Measurements from ENCODE around the gene EYA4.

Gene EYA4

DNA sequence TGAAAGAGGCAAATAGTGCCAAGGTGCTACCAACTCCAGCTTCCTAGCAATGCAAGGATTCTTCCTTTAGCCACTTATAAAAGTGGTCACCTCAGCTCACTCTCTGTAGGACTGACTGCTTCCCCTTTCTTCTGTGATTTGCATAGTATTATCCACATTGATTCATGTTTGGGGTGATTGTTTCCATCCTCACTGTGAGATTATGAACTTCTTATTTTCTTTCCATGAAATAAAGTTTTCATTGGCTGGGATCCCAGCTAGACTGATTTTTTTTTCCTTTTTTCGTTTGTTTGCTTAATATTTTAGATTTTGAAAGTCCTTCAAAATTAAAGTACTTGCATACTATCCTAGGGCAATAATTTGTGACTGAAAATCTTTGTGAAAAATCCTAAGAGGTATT lies 50.5 kb downstream of the EYA4 start:
- DNase-seq (ENCODE audit: low read depth) = no peak

GRCh38 chr6:133297657-133298056 lies 56.5 kb downstream of the EYA4 start:
- no peak for DNase-seq (ENCODE audit: low read depth)

- no peak for DNase-seq (ENCODE audit: low read depth)
These were observed 57.2 kb downstream of the EYA4 start for GRCh38 chr6:133298335-133298734.

DNA sequence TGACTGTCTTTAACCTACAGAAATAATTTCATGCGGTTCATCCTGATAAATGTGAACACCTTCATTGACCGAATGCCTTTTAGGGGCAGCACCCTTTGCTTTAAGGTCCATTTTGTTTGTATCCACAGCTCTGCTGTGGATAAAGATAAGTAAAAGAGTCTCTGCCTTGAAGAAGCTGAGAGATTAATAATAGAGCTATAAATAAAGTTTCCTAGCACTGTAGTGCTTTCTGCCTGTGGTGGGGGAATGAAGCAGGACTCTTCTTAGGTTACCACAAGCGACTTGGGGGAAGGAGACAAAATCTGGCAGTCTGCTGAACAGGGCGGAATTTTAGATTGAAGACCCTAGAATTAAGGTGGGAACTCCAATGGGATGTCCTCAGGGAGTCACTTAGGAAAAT lies 57.6 kb downstream of the EYA4 start:
- DNase-seq (ENCODE audit: low read depth) = no peak

DNA sequence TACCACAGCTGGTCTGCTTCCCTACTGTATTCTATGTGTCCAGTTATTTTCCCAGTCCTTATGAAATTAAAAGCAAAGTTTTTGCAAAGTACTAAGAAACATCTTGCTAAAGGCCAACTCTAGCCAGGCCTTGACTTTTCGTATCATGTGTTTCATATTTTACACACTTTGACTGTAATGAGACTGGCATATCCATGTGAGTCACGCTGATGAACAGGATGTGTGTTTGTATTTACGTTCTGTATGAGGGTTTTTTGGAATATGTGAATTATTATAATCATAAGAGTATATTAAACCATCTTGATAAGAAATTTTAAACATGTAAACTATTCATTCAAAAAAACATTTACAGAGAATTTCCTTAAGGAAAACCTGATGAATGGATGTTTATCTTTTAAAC lies 59.7 kb downstream of the EYA4 start:
- no peak for DNase-seq (ENCODE audit: low read depth)

- DNase-seq (ENCODE audit: low read depth) = peak; percentile 5
These were observed 60.7 kb downstream of the EYA4 start for GRCh38 chr6:133301835-133302234.

GRCh38 chr6:133306931-133307330 lies 65.8 kb downstream of the EYA4 start:
- DNase-seq (ENCODE audit: low read depth) = no peak

DNA sequence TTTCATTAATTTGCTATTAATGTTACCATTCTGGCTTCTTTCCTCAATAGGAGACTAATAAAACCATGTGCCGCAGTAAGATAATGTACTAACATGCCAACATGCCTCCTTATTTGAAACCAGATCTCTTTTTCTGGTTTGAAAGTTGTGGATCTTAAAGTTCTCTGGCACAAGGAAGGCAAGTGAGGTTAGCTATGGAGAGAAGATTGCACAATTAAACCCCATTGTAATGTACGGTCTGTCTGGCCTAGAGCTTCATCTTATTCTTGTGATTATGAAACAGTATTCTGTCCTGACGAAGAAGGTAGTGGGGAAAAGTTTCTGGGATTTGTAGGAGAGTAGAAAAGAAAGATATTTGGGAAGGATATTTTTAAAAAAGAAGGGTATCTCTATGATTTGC lies 68.4 kb downstream of the EYA4 start:
- no peak for DNase-seq (ENCODE audit: low read depth)

GRCh38 chr6:133312006-133312405 lies 70.8 kb downstream of the EYA4 start:
- DNase-seq (ENCODE audit: low read depth) = no peak

- no peak for DNase-seq (ENCODE audit: low read depth)
These were observed 71.9 kb downstream of the EYA4 start for GRCh38 chr6:133313068-133313467.

DNA sequence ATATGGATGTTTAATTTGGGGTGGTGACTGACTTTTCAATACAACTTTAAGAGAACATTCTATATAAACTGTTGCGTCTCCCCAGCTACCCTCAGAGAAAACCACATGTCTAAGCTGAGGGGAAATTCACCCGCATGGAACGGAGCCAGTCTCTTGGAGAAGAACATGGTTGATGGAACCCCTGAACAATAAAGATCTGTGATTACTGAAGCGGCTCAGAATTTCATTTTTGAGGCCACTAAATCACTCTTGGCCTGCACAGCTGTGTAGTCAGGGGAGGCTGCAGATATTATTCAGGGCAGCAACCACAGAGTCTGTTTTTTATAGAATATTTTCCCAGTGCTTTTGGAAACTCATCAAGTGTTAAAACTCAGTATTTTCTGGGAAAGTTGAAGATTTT lies 73.8 kb downstream of the EYA4 start:
- no peak for DNase-seq (ENCODE audit: low read depth)

DNA sequence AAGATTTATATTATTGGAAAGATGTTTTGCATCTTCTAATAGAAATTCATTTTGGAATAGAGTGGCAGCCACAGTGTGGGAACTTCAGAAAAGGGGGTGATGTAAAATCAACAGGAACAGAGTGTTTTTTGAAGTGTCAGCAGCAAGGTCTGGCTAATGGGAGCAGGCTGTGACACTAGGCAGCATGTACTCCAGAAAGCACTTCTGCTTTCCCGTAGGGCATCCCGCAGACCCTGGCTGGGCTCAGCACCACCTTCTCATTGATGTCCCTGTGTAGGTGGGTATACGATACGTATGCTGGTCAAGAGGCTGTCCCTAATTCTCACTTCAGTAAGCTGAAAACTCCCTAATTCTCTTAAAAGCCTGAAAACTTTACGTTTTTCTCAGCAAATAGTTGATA lies 74.7 kb downstream of the EYA4 start:
- DNase-seq (ENCODE audit: low read depth) = no peak

- DNase-seq (ENCODE audit: low read depth) = no peak
These were observed 76.5 kb downstream of the EYA4 start for GRCh38 chr6:133317704-133318103.

DNA sequence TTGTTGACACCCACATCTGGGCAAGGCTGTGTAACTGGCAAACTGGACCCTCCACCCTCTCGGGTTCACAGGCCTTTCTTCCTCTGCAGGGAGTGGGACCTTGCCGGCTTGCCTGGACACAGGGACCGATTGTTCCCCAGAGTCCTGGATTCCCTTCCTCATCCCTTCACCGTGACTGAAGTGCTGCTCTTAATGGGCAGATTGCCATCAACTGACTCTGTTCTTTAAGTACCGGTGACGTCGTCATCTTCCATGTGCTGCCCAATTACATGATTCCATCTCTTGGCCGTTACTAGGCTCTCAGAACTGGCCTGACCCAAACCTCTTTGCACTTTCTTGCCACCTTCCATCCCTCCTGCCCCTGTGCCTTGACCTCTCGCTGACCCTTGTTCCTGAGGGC lies 85.4 kb downstream of the EYA4 start:
- no peak for DNase-seq (ENCODE audit: low read depth)

DNA sequence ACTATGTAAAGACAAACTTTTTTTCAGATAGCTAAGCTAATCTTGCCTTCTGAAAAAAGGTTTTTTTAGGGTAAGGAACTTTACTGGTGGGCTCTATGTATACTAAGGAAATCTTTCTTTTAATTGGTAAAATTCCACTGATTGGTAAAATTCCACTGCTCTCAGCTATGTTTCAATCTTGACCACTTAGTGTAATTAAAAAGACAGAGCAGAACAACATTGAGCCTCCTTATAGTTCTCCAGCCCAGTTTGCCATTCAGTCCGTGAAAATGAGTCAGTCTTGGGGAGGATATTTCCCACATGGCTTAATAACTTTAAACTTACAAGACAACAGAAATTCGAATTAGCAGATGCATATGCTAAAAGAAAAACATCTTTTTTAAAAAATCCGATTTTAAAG lies 92.7 kb downstream of the EYA4 start:
- DNase-seq (ENCODE audit: low read depth) = no peak

GRCh38 chr6:133337308-133337707 lies 96.2 kb downstream of the EYA4 start:
- DNase-seq (ENCODE audit: low read depth) = peak; percentile 44

DNA sequence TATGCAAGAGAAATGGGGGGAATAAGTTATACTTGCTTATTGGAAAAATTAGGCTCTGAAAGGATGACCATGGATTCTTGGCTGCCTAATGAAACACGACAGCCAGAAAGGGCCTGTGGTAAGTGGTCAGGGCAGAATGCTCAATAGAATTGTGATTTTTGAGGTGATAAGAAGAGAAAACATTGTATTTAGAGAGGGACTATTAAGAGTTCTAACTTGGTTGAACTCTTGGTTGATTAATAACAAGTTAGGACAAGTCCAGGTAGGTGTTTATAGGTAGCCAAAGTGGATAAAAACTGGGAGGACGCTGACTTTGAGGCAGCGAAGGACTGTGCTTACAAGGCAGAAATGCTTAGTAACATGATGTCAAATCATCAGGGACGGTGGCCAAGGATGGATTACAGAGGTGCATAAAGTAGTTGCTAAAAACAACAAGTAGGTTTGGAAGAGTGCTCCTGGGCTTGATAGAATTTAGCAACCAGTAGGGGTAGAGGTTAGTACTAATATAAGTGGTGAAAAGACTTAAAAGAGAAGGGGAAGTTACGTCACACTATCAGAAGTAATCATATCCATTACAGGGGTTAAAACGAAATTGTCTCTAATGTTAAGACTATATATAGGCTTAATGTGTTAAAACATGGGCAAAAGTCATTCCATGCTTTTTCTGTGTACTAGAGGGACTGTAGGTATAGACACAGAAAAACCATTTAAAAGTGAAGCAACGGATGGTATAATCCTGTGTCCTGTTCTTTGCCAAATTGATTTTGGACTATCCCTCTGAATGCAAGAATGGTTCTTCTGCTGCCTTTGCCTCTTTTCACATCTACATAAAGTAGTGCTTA lies 98.6 kb downstream of the EYA4 start:
- DNase-seq (ENCODE audit: low read depth) = no peak

DNA sequence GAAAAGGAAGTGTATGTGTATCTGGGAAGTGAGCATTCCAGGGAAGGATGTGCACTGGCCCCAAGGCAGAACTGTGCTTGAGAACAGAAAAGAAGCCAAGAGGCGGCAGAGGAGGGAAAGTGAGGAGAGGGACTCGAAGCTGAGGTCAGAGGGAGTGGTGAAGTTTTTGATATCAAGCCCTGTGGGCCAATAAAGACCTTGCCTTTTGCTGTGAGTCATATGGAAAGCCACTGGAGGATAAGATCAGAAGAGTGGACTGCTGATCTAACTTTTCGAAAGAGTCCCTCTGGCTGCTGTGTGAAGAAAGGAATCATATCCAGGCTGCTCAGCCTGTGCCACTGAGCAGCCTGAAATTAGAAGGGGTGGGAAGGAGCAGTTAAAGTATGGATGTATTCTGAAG lies 99.4 kb downstream of the EYA4 start:
- no peak for DNase-seq (ENCODE audit: low read depth)

- peak; percentile 28 for DNase-seq (ENCODE audit: low read depth)
These were observed 100.5 kb downstream of the EYA4 start for GRCh38 chr6:133341607-133342158.

DNA sequence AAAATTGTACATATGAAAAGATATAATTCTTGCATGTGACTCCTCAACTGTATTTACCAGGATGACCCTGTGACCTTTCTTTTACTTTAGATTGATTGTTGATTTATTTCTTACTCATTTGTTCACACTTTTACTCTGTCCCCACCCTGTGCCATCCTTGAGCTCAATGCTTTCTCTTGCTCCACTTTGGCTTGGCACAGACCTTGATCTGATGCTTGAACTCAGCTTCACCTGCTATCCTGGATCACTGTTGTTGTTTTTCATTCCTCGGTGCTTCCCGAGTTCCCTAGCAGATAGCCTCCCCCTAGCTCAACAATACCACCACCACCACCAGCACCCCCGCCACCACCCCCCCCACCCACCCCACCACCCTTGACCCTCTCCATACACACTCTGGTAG lies 102.1 kb downstream of the EYA4 start:
- no peak for DNase-seq (ENCODE audit: low read depth)

- no peak for DNase-seq (ENCODE audit: low read depth)
These were observed 107.7 kb downstream of the EYA4 start for GRCh38 chr6:133348846-133349245.

DNA sequence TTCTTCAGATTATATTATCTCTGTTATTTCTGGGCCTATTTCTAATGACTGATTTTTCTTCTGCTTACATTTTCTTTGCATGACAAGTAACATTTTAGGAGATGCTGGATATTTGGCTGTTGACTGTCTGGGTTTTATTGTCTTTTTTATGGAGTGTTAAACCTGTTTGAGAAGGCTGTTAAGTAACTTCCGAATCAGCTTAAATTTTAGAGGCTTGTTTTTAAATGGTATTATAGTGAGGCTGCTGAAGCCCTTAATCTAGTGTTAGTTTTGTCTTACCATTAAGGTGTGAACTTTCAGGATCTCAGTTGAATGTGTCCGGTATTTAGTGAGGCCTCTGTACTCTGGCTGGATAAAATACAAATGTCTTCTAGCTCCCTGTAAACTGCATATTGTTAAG lies 109.8 kb downstream of the EYA4 start:
- no peak for DNase-seq (ENCODE audit: low read depth)

DNA sequence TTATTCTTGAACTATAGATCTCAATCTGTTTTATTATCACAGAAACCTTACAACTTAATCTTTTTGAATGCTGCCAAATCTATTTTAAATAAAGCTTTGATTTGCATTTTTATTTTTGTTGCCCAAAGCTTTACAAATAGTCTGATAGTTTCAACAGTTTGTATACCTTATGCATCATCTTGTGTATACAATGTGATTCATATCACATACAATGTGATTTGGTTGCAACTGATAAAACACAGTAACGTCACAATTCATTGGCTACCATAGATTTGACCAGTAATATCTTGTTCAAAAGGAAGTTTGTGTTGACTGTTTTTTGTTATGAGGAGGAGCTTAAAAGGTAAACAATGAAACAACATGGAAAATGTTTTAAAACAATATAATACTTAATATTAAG lies 110.9 kb downstream of the EYA4 start:
- no peak for DNase-seq (ENCODE audit: low read depth)

- DNase-seq (ENCODE audit: low read depth) = no peak
These were observed 111.9 kb downstream of the EYA4 start for GRCh38 chr6:133353061-133353460.
